Kasumi-1 (cell line): ENCODE measurements around the gene RBMX.
"Not testable (repeated sequence)": the region's sequence is repeated elsewhere in the genome, so short reads cannot be mapped to it uniquely, and the experiment has no call there.

Source experiments
- DNase-seq, 2 experiments: peaks; one replicate each; lab custom pipeline; 2025; lab: John Stamatoyannopoulos, UW

The RBMX gene

DNA sequence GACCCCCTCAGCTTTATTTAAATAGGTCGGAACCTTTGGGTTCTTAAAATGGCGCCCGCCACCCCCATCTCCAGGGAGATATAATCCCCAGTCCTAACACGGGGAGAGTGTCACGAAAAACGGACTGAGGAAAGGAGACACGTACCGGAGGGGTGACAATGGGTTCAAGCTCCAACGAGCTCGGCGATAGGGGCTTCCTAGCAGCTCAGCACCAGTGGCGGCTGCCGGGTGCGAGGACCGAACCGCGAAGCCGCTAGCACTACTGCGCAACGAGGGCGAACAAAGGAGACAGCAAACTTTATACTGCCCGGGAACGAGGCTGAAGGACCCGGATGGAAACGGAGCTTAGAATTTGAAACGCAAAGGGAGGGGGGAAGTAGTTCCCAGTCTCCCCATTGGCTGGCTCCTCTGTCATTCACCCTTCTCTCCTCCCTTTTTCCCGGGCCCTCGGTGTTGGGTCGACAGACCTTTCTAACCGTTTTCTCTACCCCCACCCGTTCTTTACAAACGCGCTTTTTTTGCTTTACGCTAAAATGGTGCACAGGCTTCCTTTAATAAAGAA lies at the start of gene RBMX:
RBMX (minus strand) TSS at position 274 of the 562 bp plus-strand sequence. CDS start 1,298 bp downstream, outside the sequence.
- peak; percentile 89 to 93 for DNase-seq

DNA sequence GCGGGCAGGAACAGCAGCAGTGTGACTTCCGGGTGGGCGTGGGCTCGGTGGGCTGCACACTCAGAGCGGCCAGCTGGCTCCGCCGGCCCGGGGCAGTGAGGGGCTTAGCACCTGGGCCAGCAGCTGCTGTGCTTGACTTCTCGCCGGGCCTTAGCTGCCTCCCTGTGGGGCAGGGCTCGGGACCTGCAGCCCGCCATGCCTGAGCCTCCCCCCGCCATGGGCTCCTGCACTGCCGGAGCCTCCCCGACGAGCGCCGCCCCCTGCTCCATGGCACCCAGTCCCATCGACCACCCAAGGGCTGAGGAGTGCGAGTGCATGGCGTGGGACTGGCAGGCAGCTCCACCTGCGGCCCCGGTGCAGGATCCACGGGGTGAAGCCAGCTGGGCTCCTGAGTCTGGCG lies 40.9 kb upstream of the RBMX start:
- DNase-seq: not testable (repeated sequence)

- no peak for DNase-seq
These were observed 39.5 kb upstream of the RBMX start for GRCh38 chrX:136920001-136920400.

DNA sequence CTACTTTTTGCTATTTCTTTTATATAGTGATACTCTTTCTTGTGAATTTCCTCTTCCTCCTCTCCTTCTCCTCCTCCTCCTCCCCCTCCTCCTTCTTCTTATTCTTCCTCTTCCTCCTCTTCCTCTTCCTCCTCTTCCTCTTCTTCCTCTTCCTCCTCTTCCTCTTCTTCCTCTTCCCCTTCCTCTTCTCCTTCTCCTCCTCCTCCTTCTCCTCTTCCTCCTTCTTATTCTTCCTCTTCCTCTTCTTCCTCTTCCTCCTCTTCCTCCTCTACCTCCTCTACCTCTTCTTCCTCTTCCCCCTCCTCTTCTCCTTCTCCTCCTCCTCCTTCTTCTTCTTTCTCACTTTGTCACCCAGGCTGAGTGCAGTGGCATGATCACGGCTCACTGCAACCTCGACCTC lies 36.3 kb upstream of the RBMX start:
- no peak for DNase-seq

DNA sequence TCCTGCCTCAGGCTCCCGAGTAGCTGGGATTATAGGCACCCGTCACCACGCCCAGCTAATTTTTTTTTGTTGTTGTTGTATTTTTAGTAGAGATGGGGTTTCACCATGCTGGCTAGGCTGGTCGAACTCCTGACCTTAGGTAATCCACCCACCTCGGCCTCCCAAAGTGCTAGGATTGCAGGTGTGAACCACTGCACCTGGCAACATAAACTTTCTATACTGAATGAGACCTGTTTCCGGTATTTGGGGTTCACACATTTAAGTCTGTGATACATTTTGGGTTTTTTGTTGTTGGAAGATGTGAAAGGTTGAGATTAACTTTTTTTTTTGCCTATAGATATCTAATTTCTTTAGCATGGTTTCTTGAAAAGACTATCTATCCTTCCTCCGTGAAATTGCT lies 31.1 kb upstream of the RBMX start:
- DNase-seq: not testable (repeated sequence)

DNA sequence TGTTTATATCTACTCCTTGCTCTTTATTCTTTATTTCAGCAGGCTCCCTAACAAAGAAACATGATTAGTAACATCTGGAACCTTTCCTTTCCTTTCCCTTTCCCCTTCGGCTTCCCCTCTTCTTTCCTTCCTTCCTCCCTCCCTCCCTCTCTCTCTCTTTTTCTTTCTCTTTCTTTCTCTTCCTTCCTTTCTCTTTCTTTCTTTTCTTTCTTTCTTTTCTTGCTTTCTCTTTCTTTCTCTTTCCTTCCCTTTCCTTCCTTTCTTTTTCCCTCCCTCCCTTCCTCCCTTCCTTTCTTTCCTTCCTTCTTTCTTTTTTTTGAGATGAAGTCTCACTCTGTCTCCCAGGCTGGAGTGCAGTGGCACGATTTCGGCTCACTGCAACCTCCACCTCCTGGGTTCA lies 30.7 kb upstream of the RBMX start:
- DNase-seq: no peak

- no peak for DNase-seq
These were observed 30.1 kb upstream of the RBMX start for GRCh38 chrX:136910565-136911035.

GRCh38 chrX:136909706-136910564 lies 29.4 kb upstream of the RBMX start:
- DNase-seq: peak; percentile 93 to 96

GRCh38 chrX:136909119-136909705 lies 28.7 kb upstream of the RBMX start:
- DNase-seq: peak; percentile 48 to 49

GRCh38 chrX:136907621-136908020 lies 27.1 kb upstream of the RBMX start:
- no peak for DNase-seq

GRCh38 chrX:136906921-136907510 lies 26.5 kb upstream of the RBMX start:
- no peak for DNase-seq

- DNase-seq: not testable (repeated sequence)
These were observed 23.5 kb upstream of the RBMX start for GRCh38 chrX:136904067-136904466.

- DNase-seq: not testable (repeated sequence)
These were observed 19.5 kb upstream of the RBMX start for GRCh38 chrX:136900071-136900470.

- DNase-seq: no peak
These were observed 18.7 kb upstream of the RBMX start for GRCh38 chrX:136899221-136899620.

- not testable (repeated sequence) for DNase-seq
These were observed 18.2 kb upstream of the RBMX start for GRCh38 chrX:136898752-136899151.

DNA sequence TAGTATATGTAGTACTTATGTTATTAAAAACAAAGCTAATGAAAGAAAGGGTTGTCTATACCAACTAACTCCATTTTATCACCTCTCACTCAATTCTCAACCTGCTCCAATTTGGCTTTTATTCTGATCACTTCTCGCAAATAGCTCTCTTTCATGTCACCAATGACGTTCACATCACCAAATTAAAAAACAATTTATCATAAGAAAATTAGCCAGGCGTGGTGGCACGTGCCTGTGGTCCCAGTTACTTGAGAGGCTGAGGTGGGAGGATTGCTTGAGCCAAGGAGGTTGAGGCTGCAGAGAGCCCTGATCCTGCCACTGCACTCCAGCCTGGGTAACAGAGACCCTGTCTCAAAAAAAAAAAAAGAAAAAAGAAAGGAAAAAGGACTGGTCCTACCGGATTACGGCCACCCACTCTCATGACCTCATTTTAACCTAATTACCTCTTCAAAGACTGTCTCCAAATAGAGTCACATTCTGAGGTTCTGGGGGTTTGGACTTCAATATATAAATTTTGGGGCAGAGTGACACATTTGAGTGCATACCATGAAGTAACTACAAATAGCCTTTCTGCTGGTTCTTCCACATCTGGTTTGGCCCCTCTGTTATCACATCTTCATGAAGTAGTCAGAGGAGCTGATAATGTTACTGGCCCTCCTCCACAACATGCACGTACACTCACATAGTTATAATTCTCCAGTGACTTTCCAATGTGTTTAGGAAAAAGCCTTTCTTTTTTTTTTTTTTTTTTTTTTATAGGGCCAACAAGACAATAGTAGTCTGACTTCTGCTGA lies 15.8 kb upstream of the RBMX start:
- DNase-seq: no peak

- DNase-seq: no peak
These were observed 11.9 kb upstream of the RBMX start for GRCh38 chrX:136892412-136892811.

GRCh38 chrX:136890596-136890995 lies 10.1 kb upstream of the RBMX start:
- not testable (repeated sequence) for DNase-seq

- DNase-seq: no peak
These were observed 8.7 kb upstream of the RBMX start for GRCh38 chrX:136889269-136889668.

DNA sequence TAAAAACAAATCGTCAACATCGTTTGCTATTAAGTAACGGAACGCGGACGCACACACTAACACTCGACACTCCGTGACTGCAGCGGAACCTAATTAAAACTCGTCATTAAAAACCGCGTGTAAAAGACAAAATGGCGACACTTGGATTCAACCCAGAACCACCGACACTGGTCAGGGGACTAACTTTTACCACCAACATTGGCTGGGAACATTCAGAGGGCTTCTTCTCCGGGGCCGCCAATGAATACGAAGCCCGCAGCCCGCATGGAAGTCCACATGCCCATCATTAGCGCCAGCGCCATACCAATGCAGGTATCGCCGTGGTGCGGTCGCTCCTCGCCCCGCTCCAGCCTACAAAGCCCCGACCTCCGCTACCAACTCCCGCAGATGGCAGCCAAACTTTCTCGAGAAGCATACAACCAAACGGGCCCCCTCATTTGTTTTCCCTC lies 498 bp downstream of the RBMX start:
- no peak for DNase-seq

DNA sequence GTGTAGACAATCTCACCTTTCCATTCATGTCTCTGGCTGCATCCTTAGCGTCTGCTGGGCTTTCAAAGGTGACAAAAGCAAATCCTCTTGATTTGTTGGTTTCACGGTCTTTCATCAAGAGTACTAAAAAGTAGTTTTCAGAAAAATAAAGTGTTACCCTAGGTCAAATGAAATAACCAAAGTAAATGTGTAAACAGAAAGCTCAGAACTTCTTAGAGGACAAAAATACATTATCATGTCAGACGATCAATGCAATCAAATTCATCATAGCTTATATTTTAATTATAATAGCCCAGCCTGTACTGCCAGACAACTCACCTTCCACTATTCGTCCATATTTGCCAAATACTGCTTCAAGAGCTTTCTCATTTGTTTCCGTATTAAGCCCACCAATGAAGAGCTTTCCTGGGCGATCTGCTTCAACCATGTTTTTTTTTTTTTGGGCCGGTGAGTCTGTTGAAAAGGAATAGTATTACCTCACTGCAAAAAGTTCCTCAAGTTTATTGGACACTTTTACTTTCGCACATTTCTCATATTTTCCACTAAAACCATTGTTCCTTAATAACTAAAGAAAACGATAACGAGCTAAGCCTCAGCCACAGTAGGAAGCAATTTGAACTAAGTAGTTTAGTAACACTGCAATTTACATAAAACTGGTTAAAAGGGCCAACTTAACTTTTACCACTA lies 1.4 kb downstream of the RBMX start:
- DNase-seq: no peak
